ENCODE measurements around the gene ITSN1. TPM values are rescaled to one million over a fixed set of nuclear protein-coding genes. Genes with fewer than 3 reads are reported as not detected.

ITSN1 gene
- total and polyA plus RNA-seq, 2 of the 13 experiments (the other 11 are each of a cell fraction or from before 2014, with no cell fraction given), result 26.1 to 33.8 TPM

GRCh38 chr21:33774551-33774950 is 132.2 kb downstream of the ITSN1 start:
- no TSS peak for BruUV-seq (replicated peaks)

More at GRCh38 chr21:33774551-33774950, 132.2 kb downstream of the ITSN1 start:
- Histone ChIP-seq H3K79me2 (ENCODE audit: insufficient read depth, low read length) (no peaks in the 10 kb centered on the region), H3K4me2 (ENCODE audit: low read depth, low read length) (no peak overlapping the region), H3K4me1 (ENCODE audit: insufficient read depth, low read length) (no peaks in the 10 kb centered on the region), H2AFZ (ENCODE audit: low read length) (no peak overlapping the region), H3K4me3 (replicated peaks in 1 of 3; ENCODE audit: insufficient read depth in 1 of 3, low read depth in 2 of 3, low read length in 3 of 3) (no peak overlapping the region), H3K27ac (ENCODE audit: extremely low read length, insufficient read depth, low read length) (no peak overlapping the region), H3K36me3 (replicated peaks in 1 of 2; ENCODE audit: control insufficient read depth in 1 of 2, insufficient read depth in 2 of 2, low read length in 2 of 2) (peaks cover 4 to 22% of the 10 kb centered on the region in 2 experiments), H3K9me3 (ENCODE audit: low read length) (peaks cover 5% of the 10 kb centered on the region; the same call in 1 of the 2 replicates), H3K27me3 (ENCODE audit: control insufficient read depth in 1 of 2, insufficient read depth in 2 of 2, low read length in 2 of 2) (no peaks in the 10 kb centered on the region), H4K20me1 (ENCODE audit: insufficient read depth, low read length) (no peaks in the 10 kb centered on the region), H3K9ac (ENCODE audit: insufficient read depth, low read depth, low read length) (no peak overlapping the region)
- intact Hi-C loops (cut with micrococcal nuclease; ENCODE audit: unreplicated experiment), result no loop called here
- WGBS (ENCODE audit: low lambda C conversion rate), result 97% methylated on average over 4 of the region's 4 CpGs
- in situ Hi-C loops (cut with HindIII; ENCODE audit: extremely low pct_ligation_motif_present, low pct_unique_long_range_greater_than_20kb), result no loop called here
- FAIRE-seq, result no peak
- ATAC-seq, result no peak
- no peak for DNase-seq (ENCODE audit: low spot score)
- CTCF ChIA-PET (ENCODE audit: low intra/inter-chr PET ratio, low total read pairs), result no interaction called here
- TF ChIP-seq ZNF720 (CRISPR knock-in tag; IDR thresholded peaks at IDR 0.05) (no peak), PLRG1 (conservative IDR thresholded peaks at IDR 0.05) (no peak), ZSCAN9 (CRISPR knock-in tag; IDR thresholded peaks at IDR 0.05; ENCODE audit: borderline replicate concordance) (no peak), ZNF253 (CRISPR knock-in tag; IDR thresholded peaks at IDR 0.05; ENCODE audit: borderline replicate concordance) (no peak), REXO4 (CRISPR knock-in tag; IDR thresholded peaks at IDR 0.05; ENCODE audit: borderline replicate concordance) (no peak), SETDB1 (CRISPR knock-in tag; IDR thresholded peaks at IDR 0.05; ENCODE audit: borderline replicate concordance) (no peak), SUZ12 (IDR thresholded peaks at IDR 0.05; ENCODE audit: low read depth, low read length) (no peak), ZNF256 (CRISPR knock-in tag; conservative IDR thresholded peaks at IDR 0.05) (no peak), ZNF879 (CRISPR knock-in tag; IDR thresholded peaks at IDR 0.05) (no peak), ZFP91 (CRISPR knock-in tag; IDR thresholded peaks at IDR 0.05; ENCODE audit: borderline replicate concordance) (no peak), ZNF549 (CRISPR knock-in tag; IDR thresholded peaks at IDR 0.05) (no peak), ZFP1 (CRISPR knock-in tag; IDR thresholded peaks at IDR 0.05) (no peak), ZNF776 (CRISPR knock-in tag; IDR thresholded peaks at IDR 0.05) (no peak), ZNF800 (CRISPR knock-in tag; IDR thresholded peaks at IDR 0.05) (no peak)
- POLR2A ChIA-PET, result no interaction called here
